ENCODE measurements around the gene CCT3. TPM values are rescaled to one million over a fixed set of nuclear protein-coding genes. Genes with fewer than 3 reads are reported as not detected.

CCT3 gene
- total RNA-seq, 1 experiment from 2014 or later, result 325 TPM

DNA sequence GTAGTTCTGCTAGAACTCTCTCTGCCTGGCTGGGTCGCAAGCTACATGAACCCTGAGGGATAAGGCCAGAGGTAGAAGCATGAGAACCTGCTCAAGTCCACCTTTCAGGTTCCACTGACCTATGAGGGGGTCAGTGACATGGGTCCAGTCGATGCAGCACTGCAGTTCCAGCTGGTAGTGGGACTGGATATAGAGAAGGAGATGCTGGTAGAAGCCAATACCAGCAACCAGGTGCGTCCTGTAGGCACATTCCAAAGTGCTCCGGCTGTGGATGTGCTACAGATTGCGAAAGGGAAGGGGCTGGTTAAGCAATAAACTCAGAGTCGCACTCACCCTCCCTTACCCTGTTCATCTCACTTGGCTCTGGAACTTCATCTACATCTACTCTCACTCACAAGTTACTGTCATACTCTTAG lies 61.1 kb downstream of the CCT3 start:
- DNase-seq, result no peak
- peaks cover 60% of the 10 kb centered on the region for H3K36me3 ChIP-seq (ENCODE audit: insufficient read depth, low read length)
- H3K27me3 ChIP-seq (ENCODE audit: low read length), result no peaks in the 10 kb centered on the region
- H3K4me1 ChIP-seq (ENCODE audit: low read length), result peaks cover 16% of the 10 kb centered on the region
- no peak overlapping the region for H3K9ac ChIP-seq (ENCODE audit: low read length)
- H4K20me1 ChIP-seq (ENCODE audit: insufficient read depth, low read depth, low read length), result peaks cover 28% of the 10 kb centered on the region; the same call in 1 of the 2 replicates
- no peak overlapping the region for H2AFZ ChIP-seq (ENCODE audit: low read length)
- H3K9me2 ChIP-seq (replicated peaks; ENCODE audit: insufficient read depth, low read length), result no peaks in the 10 kb centered on the region
- no peak overlapping the region for H3K27ac ChIP-seq (ENCODE audit: low read length)
- H3K4me2 ChIP-seq (ENCODE audit: low read depth, low read length, poor library complexity, severe bottlenecking), result no peak overlapping the region
- no peaks in the 10 kb centered on the region for H3K9me3 ChIP-seq (ENCODE audit: low read length)
- H3K4me3 ChIP-seq (ENCODE audit: low read length), result no peak overlapping the region
- H3K79me2 ChIP-seq (ENCODE audit: low read length), result peaks cover 42% of the 10 kb centered on the region

DNA sequence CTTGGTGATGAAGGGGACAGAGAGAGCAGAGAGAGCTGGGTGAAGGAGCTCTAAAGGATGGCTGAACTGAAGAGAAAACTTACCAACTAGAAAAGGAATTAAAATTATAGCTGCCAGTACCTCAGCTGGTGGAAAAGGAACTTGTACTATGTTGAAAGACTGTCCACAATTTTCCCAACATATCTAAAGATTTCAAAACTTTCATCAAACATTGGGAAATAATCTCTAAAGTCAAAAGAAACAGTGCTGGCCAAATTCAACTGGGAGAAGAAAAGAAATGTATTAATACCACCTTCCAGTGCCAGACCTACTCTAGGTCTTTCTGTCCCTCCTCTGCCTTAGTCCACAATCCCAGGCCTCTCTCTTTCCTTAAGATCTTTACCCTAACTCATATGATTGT lies 61.6 kb downstream of the CCT3 start:
- H3K4me2 ChIP-seq (ENCODE audit: low read depth, low read length, poor library complexity, severe bottlenecking), result no peak overlapping the region
- no peaks in the 10 kb centered on the region for H3K27me3 ChIP-seq (ENCODE audit: low read length)
- H2AFZ ChIP-seq (ENCODE audit: low read length), result no peak overlapping the region
- no peak overlapping the region for H3K27ac ChIP-seq (ENCODE audit: low read length)
- peaks cover 37% of the 10 kb centered on the region for H3K79me2 ChIP-seq (ENCODE audit: low read length)
- H3K9me3 ChIP-seq (ENCODE audit: low read length), result no peaks in the 10 kb centered on the region
- no peaks in the 10 kb centered on the region for H3K9me2 ChIP-seq (replicated peaks; ENCODE audit: insufficient read depth, low read length)
- no peak for DNase-seq
- H3K9ac ChIP-seq (ENCODE audit: low read length), result no peak overlapping the region
- H3K4me1 ChIP-seq (ENCODE audit: low read length), result peaks cover 13% of the 10 kb centered on the region
- H3K4me3 ChIP-seq (ENCODE audit: low read length), result no peak overlapping the region
- peaks cover 25% of the 10 kb centered on the region; the same call in 1 of the 2 replicates for H4K20me1 ChIP-seq (ENCODE audit: insufficient read depth, low read depth, low read length)
- peaks cover 60% of the 10 kb centered on the region for H3K36me3 ChIP-seq (ENCODE audit: insufficient read depth, low read length)

- Histone ChIP-seq H2AFZ (ENCODE audit: low read length) (no peak overlapping the region), H3K9ac (ENCODE audit: low read length) (no peak overlapping the region), H3K27ac (ENCODE audit: low read length) (no peak overlapping the region), H3K9me2 (replicated peaks; ENCODE audit: insufficient read depth, low read length) (no peaks in the 10 kb centered on the region), H4K20me1 (ENCODE audit: insufficient read depth, low read depth, low read length) (0 out of 2 replicates have a peak, but pooled peaks cover 3% of the 10 kb centered on the region), H3K4me2 (ENCODE audit: low read depth, low read length, poor library complexity, severe bottlenecking) (no peak overlapping the region), H3K4me3 (ENCODE audit: low read length) (no peak overlapping the region), H3K79me2 (ENCODE audit: low read length) (no peaks in the 10 kb centered on the region), H3K36me3 (ENCODE audit: insufficient read depth, low read length) (peaks cover 59% of the 10 kb centered on the region), H3K27me3 (ENCODE audit: low read length) (no peaks in the 10 kb centered on the region), H3K4me1 (ENCODE audit: low read length) (no peaks in the 10 kb centered on the region), H3K9me3 (ENCODE audit: low read length) (no peaks in the 10 kb centered on the region)
- DNase-seq, result no peak
These were observed 67.8 kb downstream of the CCT3 start for GRCh38 chr1:156270314-156270713.

DNA sequence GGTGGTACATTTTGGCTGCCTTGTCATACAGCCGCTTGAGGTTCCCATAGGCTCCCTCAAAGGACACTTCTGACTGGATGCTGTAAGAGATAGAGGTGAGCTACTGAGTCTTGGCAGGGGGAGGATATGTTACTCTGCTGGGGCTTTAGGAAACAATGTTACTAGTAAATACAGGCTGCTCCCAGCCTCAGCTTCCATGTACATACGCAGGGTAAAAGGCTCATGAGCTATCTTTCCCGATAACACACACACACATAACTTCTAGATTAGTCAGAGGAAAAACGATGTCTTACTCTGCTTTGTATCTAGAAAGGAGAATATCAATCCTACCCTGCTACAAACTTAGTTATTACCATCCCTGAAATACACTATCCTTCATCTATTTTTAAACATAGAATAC lies 69.8 kb downstream of the CCT3 start:
- Histone ChIP-seq H4K20me1 (ENCODE audit: insufficient read depth, low read depth, low read length) (0 out of 2 replicates have a peak, but pooled peaks cover 3% of the 10 kb centered on the region), H3K27ac (ENCODE audit: low read length) (no peak overlapping the region), H3K4me3 (ENCODE audit: low read length) (no peak overlapping the region), H3K36me3 (ENCODE audit: insufficient read depth, low read length) (peaks cover 55% of the 10 kb centered on the region), H3K9me2 (replicated peaks; ENCODE audit: insufficient read depth, low read length) (no peaks in the 10 kb centered on the region), H3K79me2 (ENCODE audit: low read length) (no peaks in the 10 kb centered on the region), H3K9ac (ENCODE audit: low read length) (no peak overlapping the region), H3K27me3 (ENCODE audit: low read length) (no peaks in the 10 kb centered on the region), H3K4me2 (ENCODE audit: low read depth, low read length, poor library complexity, severe bottlenecking) (no peak overlapping the region), H3K9me3 (ENCODE audit: low read length) (no peaks in the 10 kb centered on the region), H3K4me1 (ENCODE audit: low read length) (no peaks in the 10 kb centered on the region), H2AFZ (ENCODE audit: low read length) (no peak overlapping the region)
- DNase-seq, result no peak

DNA sequence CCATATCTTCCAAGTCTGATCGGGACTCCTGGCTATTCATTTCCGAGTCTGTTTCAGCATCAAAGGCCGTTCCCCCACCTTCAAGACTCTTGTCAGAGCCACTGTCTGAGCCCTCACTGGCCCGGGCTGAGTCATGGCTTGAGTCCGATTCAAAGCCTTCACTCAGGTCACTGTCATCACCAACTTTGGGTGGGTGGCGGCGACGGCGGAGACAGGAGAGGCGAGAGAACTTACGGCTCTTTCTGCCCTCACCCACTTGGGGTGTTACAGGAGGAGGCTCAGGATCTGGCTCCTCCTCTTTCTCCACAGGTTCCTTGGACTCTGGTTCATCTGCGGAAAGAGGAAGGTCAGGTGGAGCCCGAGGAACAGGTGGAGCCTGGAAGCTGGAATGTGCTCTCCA lies 72.0 kb downstream of the CCT3 start:
- Histone ChIP-seq H3K4me1 (ENCODE audit: low read length) (no peaks in the 10 kb centered on the region), H3K27ac (ENCODE audit: low read length) (no peak overlapping the region), H3K27me3 (ENCODE audit: low read length) (no peaks in the 10 kb centered on the region), H3K9ac (ENCODE audit: low read length) (no peak overlapping the region), H3K79me2 (ENCODE audit: low read length) (no peaks in the 10 kb centered on the region), H3K36me3 (ENCODE audit: insufficient read depth, low read length) (peaks cover 52% of the 10 kb centered on the region), H3K4me3 (ENCODE audit: low read length) (no peak overlapping the region), H3K4me2 (ENCODE audit: low read depth, low read length, poor library complexity, severe bottlenecking) (no peak overlapping the region), H4K20me1 (ENCODE audit: insufficient read depth, low read depth, low read length) (no peaks in the 10 kb centered on the region), H3K9me2 (replicated peaks; ENCODE audit: insufficient read depth, low read length) (no peaks in the 10 kb centered on the region), H3K9me3 (ENCODE audit: low read length) (no peaks in the 10 kb centered on the region), H2AFZ (ENCODE audit: low read length) (no peak overlapping the region)
- DNase-seq, result no peak

- Histone ChIP-seq H3K4me1 (ENCODE audit: low read length) (no peaks in the 10 kb centered on the region), H2AFZ (ENCODE audit: low read length) (no peak overlapping the region), H3K79me2 (ENCODE audit: low read length) (no peaks in the 10 kb centered on the region), H3K4me2 (ENCODE audit: low read depth, low read length, poor library complexity, severe bottlenecking) (no peak overlapping the region), H4K20me1 (ENCODE audit: insufficient read depth, low read depth, low read length) (no peaks in the 10 kb centered on the region), H3K9me2 (replicated peaks; ENCODE audit: insufficient read depth, low read length) (no peaks in the 10 kb centered on the region), H3K27me3 (ENCODE audit: low read length) (no peaks in the 10 kb centered on the region), H3K9ac (ENCODE audit: low read length) (no peak overlapping the region), H3K9me3 (ENCODE audit: low read length) (no peaks in the 10 kb centered on the region), H3K4me3 (ENCODE audit: low read length) (no peak overlapping the region), H3K36me3 (ENCODE audit: insufficient read depth, low read length) (peaks cover 58% of the 10 kb centered on the region), H3K27ac (ENCODE audit: low read length) (no peak overlapping the region)
- DNase-seq, result no peak
These were observed 74.8 kb downstream of the CCT3 start for GRCh38 chr1:156263288-156263655.

DNA sequence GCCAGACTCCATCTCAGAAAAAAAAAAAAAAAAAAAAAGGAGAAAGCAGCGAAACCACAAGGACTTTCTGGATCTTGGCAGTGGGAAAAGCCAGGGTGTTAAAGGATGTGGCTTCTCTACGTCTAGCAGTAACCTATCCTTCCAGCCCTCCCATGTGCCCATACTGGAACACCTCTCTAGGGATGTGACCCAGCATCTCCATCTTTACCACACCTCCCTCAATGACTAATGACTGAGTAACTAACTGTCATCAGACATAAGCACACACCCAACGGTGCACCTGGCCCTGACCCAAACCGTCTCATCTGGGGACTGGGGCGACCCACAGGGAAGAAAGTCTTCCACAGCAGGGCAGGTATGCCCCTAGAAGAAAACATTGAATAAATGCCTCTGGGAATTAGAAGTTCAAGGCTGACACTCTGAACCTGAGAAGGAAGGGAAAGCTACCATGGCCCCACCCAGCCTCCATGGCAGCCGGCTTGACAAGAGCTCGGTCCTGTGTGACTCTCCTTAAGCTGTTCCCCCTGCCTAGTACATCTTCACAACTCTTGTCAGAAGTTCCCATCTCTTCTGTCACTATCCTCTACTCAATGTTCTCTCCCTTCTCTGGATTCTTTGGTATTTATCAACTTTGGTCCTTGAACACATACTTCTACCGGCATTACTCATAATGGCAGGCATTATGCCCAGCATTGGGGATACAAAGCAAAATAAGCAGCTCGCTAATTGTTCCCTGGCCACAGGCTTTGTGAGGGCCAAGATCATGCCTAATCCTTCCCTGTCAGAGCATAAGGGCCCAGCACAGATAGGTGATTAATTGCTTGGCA lies 75.4 kb downstream of the CCT3 start:
- Histone ChIP-seq H3K36me3 (ENCODE audit: insufficient read depth, low read length) (peaks cover 58% of the 10 kb centered on the region), H3K4me3 (ENCODE audit: low read length) (no peak overlapping the region), H3K27ac (ENCODE audit: low read length) (no peak overlapping the region), H3K4me2 (ENCODE audit: low read depth, low read length, poor library complexity, severe bottlenecking) (no peak overlapping the region), H3K27me3 (ENCODE audit: low read length) (no peaks in the 10 kb centered on the region), H3K9me2 (replicated peaks; ENCODE audit: insufficient read depth, low read length) (no peaks in the 10 kb centered on the region), H3K9me3 (ENCODE audit: low read length) (no peaks in the 10 kb centered on the region), H3K9ac (ENCODE audit: low read length) (no peak overlapping the region), H3K79me2 (ENCODE audit: low read length) (no peaks in the 10 kb centered on the region), H3K4me1 (ENCODE audit: low read length) (no peaks in the 10 kb centered on the region), H2AFZ (ENCODE audit: low read length) (no peak overlapping the region), H4K20me1 (ENCODE audit: insufficient read depth, low read depth, low read length) (no peaks in the 10 kb centered on the region)
- no peak for DNase-seq

GRCh38 chr1:156260896-156261295 lies 77.2 kb downstream of the CCT3 start:
- Histone ChIP-seq H3K27ac (ENCODE audit: low read length) (no peak overlapping the region), H3K79me2 (ENCODE audit: low read length) (no peaks in the 10 kb centered on the region), H3K27me3 (ENCODE audit: low read length) (no peaks in the 10 kb centered on the region), H3K9me3 (ENCODE audit: low read length) (no peaks in the 10 kb centered on the region), H3K4me2 (ENCODE audit: low read depth, low read length, poor library complexity, severe bottlenecking) (no peak overlapping the region), H4K20me1 (ENCODE audit: insufficient read depth, low read depth, low read length) (no peaks in the 10 kb centered on the region), H2AFZ (ENCODE audit: low read length) (no peak overlapping the region), H3K9ac (ENCODE audit: low read length) (no peak overlapping the region), H3K9me2 (replicated peaks; ENCODE audit: insufficient read depth, low read length) (no peaks in the 10 kb centered on the region), H3K4me1 (ENCODE audit: low read length) (no peaks in the 10 kb centered on the region), H3K36me3 (ENCODE audit: insufficient read depth, low read length) (peaks cover 52% of the 10 kb centered on the region), H3K4me3 (ENCODE audit: low read length) (no peak overlapping the region)
- DNase-seq, result no peak

Data from Karpas-422 (cell line).